ENCODE measurements around the gene PRKCA.

The PRKCA gene

DNA sequence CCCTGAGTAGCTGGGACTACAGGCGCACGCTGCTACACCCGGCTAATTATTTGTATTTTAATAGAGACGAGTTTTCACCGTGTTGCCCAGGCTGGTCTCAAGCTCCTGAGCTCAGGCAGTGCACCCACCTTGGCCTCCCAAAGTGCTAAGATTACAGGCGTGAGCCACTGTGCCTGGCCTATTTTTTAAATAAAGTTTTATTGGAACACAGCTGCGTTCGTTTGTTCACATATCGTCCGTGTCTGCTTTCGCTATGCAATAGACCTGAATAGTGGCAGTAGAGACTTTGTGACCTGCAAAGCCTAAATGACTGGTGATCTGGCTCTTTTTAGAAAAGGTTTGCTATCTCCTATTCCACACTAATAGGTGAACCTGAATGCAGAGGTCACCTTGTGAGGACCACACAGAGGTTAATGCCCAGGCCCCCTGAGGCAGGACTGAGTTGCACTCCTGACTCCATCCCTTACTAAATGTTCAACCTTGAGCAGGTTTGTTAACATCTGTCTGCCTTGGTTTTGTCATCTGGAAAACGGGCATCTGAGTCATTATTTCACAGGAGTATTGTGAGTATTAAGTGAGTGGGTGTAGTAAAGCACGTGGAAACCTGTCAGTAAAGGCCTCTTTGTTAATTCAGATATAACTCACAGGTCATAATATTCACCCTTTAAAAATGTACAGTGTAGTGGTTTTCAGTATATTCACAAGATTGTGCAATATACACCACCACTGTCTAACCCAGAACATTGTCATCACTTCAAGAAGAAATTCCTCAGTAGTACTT lies 375.0 kb downstream of the PRKCA start:
- ATAC-seq (replicated peaks), result no peak
- H3K36me3 Mint-ChIP-seq (ENCODE audit: insufficient read depth), result no peaks in the 10 kb centered on the region
- no peaks in the 10 kb centered on the region for H3K27me3 Mint-ChIP-seq
- H3K9me3 Mint-ChIP-seq, result peaks cover 0 to 7% of the 10 kb centered on the region in 2 donors
- peaks cover 20 to 37% of the 10 kb centered on the region in 2 donors for H3K4me1 Mint-ChIP-seq (ENCODE audit: low read depth in 2 of 2)
- DNase-seq, result no peak
- no peak overlapping the region for H3K4me3 Mint-ChIP-seq
- peak overlapping the region in 1 of 2 donors; percentile 33 for H3K27ac Mint-ChIP-seq

DNA sequence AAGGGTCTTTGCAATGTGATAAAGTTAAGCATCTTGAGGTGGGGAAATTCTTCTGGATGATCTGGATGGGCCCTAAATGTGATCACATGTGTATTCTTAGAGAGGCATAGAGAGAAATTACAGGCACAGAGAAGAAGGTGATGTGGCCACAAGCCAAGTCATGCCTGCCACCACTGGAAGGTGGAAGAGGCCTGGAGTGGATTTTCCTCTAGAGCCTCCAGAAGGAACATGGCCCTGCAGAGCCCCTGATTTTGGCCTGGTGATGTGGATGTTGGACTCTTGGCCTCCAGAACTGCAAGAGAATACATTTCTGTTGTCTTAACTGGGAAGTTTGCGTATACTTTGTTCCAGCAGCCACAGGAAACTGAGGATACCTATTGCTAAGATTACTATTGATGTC lies 375.6 kb downstream of the PRKCA start:
- Mint-ChIP-seq H3K4me1 (ENCODE audit: low read depth in 2 of 2) (peaks cover 18 to 37% of the 10 kb centered on the region in 2 donors), H3K27ac (peak overlapping the region in 1 of 2 donors; percentile 33), H3K27me3 (no peaks in the 10 kb centered on the region), H3K36me3 (ENCODE audit: insufficient read depth) (no peaks in the 10 kb centered on the region), H3K9me3 (peaks cover 0 to 7% of the 10 kb centered on the region in 2 donors), H3K4me3 (no peak overlapping the region)
- DNase-seq (no peak), ATAC-seq (replicated peaks) (no peak)

DNA sequence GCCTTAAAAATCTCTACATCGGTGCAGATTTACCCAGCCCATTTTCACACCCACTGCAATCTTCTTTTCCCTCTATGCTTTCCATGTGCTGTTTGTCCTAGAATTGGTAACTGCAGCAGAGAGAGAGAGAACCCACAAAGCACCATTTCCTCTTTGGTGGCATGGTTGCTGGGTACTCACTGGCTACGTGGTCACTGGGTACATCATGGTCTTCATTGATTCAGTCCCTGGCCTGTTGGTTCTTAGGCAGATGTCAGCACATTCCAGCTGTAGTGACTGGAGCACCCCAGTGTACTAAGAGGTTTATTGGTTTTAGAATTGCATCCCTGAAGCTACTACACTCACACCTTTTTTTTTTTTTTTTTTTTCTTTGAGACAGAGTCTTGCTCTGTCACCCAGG lies 376.4 kb downstream of the PRKCA start:
- H3K27ac Mint-ChIP-seq, result peak overlapping the region in 1 of 2 donors; percentile 33
- peaks cover 11 to 29% of the 10 kb centered on the region in 2 donors for H3K4me1 Mint-ChIP-seq (ENCODE audit: low read depth in 2 of 2)
- no peaks in the 10 kb centered on the region for H3K27me3 Mint-ChIP-seq
- H3K4me3 Mint-ChIP-seq, result no peak overlapping the region
- no peak for ATAC-seq (replicated peaks)
- no peaks in the 10 kb centered on the region for H3K36me3 Mint-ChIP-seq (ENCODE audit: insufficient read depth)
- peaks cover 0 to 7% of the 10 kb centered on the region in 2 donors for H3K9me3 Mint-ChIP-seq
- DNase-seq, result no peak

DNA sequence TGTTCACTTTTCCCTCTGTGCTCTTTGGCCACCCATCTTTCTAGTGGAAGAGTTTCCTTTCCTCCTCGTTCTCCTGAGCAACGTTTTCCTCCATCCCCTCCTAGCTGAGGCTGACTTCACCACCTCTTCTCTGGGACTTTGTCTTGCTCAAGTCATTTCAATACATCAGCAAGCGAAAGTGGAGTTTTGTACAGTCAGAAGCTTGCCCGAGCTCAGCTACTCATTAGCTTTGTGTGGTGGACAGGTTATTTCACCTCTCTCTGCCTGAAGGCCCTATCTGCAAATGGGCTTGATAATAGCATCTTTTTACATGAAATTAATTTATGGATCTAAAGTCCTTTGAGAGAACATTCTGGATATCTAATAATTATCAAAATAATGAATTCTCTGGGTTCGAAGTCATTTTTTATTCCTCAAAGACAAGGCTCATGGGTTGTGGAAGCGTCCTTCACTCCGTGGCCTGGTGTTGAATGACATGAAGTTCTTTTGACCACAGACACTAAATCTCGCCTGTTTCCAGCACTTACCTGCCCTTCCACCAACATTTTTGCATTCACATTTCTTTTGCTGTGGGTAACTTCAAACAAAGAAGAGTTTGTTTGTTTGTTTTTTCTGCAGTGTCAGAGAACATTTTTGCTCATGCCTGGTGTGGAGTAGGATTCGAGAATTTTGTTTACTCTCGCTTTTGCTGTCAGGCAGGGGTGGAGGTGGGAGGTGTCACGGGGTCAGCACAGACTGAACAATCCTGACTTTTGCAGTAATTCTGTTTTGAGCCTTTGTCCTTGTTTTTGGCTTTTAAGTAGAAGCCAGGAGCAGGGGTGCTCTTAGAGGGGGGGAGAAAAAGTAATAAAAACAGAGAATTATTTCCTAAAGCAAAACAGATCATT lies 377.5 kb downstream of the PRKCA start:
- ATAC-seq (replicated peaks) (no peak), DNase-seq (no peak)
- Mint-ChIP-seq H3K36me3 (ENCODE audit: insufficient read depth) (no peaks in the 10 kb centered on the region), H3K27ac (peak overlapping the region in 1 of 2 donors; percentile 33), H3K4me1 (ENCODE audit: low read depth in 2 of 2) (peaks cover 4 to 22% of the 10 kb centered on the region in 2 donors), H3K27me3 (no peaks in the 10 kb centered on the region), H3K4me3 (no peak overlapping the region), H3K9me3 (peaks cover 0 to 7% of the 10 kb centered on the region in 2 donors)

DNA sequence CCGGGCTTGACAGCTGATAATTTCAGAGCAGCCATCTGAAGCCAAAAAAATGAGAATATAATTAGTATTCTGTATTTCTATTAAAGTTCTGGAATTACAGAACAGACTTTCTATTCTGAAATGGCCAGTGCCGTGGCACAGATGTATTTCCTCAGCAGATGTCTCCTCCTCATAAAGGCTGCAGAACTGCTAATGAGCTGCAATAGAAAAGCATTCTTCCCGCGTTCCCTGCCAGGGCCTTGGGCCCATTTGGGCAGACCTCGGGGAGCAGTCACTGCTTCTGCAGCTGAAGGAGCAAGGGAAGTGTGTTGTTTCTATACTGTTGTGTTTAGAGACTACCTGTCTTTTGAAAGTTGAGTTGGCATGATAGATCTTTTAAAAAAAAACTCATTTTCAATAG lies 379.9 kb downstream of the PRKCA start:
- Mint-ChIP-seq H3K4me3 (no peak overlapping the region), H3K9me3 (peaks cover 0 to 7% of the 10 kb centered on the region in 2 donors), H3K4me1 (ENCODE audit: low read depth in 2 of 2) (peaks cover 4 to 20% of the 10 kb centered on the region in 2 donors), H3K27me3 (no peaks in the 10 kb centered on the region), H3K27ac (no peak overlapping the region), H3K36me3 (ENCODE audit: insufficient read depth) (peaks cover 2% of the 10 kb centered on the region)
- DNase-seq, result no peak
- no peak for ATAC-seq (replicated peaks)

DNA sequence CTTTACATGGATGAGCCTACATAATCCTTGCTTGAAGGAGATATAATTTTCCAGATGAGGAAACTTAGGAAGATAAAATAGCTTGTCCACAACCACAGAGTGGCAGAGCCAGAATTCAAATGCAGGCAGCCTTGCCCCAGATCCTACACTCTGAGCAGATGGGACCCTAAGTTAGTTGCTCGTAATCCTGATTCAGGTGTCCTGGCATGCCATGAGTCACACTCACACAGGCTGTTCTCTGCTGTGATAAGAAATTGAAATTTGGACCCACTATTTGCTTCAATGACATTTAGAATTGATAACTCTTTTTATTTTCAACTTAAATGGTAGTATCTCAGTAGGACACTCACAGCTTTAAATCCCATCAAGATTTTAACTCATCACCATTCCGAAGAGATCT lies 381.8 kb downstream of the PRKCA start:
- peaks cover 3 to 10% of the 10 kb centered on the region in 2 donors for H3K4me1 Mint-ChIP-seq (ENCODE audit: low read depth in 2 of 2)
- ATAC-seq (replicated peaks) (no peak), DNase-seq (no peak)
- no peak overlapping the region for H3K4me3 Mint-ChIP-seq
- H3K27ac Mint-ChIP-seq, result no peak overlapping the region
- H3K27me3 Mint-ChIP-seq, result no peaks in the 10 kb centered on the region
- no peaks in the 10 kb centered on the region for H3K9me3 Mint-ChIP-seq
- peaks cover 5% of the 10 kb centered on the region for H3K36me3 Mint-ChIP-seq (ENCODE audit: insufficient read depth)

DNA sequence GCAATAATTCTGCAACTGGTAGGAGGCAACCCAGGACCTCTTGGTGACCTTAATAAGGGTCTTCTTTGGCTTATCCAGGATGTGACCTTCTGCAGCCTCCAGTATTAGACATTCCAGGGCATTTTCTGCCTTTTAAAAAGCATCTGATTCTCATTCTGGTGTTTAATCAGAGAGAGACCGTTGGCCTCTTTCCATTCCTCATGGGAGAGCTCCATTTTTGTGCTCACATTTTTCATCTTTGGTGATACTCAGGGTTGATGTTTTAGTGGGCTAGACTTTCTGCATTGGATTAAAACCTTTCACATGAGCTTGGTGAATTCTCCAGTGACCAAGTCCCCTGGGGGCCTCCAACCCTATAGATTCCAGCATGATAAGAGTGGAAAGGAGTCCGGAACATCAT lies 382.3 kb downstream of the PRKCA start:
- no peak for ATAC-seq (replicated peaks)
- H3K36me3 Mint-ChIP-seq (ENCODE audit: insufficient read depth), result peaks cover 5% of the 10 kb centered on the region
- H3K27me3 Mint-ChIP-seq, result no peaks in the 10 kb centered on the region

DNA sequence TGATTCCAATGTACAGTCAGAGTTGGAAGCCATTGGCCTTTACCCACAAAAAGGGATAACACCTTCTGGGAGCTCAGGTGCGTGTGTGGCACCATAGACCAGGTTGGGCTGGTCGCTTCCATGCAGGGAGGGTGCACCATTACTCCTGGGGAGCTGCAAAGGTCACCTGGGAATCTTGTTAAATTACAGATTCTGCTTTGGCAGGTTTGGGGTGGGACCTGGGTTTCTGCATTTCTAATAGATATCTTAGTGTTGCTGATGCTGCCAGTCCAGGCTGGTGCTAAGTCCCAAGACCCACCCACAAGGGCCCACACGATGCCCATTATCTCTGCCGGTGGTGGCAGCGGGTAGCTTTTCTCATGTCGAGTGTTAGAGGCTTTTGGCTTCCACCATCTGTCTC lies 384.2 kb downstream of the PRKCA start:
- H3K27me3 Mint-ChIP-seq, result no peaks in the 10 kb centered on the region
- peaks cover 11% of the 10 kb centered on the region for H3K36me3 Mint-ChIP-seq (ENCODE audit: insufficient read depth)
- no peak overlapping the region for H3K4me3 Mint-ChIP-seq
- H3K27ac Mint-ChIP-seq, result no peak overlapping the region
- H3K9me3 Mint-ChIP-seq, result no peaks in the 10 kb centered on the region
- ATAC-seq (replicated peaks) (no peak), DNase-seq (no peak)
- H3K4me1 Mint-ChIP-seq (ENCODE audit: low read depth in 2 of 2), result peaks cover 10 to 12% of the 10 kb centered on the region in 2 donors

More for the DNA sequence above, 382.3 kb downstream of the PRKCA start:
- H3K27ac Mint-ChIP-seq, result no peak overlapping the region
- H3K4me3 Mint-ChIP-seq, result no peak overlapping the region
- no peak for DNase-seq
- no peaks in the 10 kb centered on the region for H3K9me3 Mint-ChIP-seq
- H3K4me1 Mint-ChIP-seq (ENCODE audit: low read depth in 2 of 2), result peaks cover 4 to 6% of the 10 kb centered on the region in 2 donors

DNA sequence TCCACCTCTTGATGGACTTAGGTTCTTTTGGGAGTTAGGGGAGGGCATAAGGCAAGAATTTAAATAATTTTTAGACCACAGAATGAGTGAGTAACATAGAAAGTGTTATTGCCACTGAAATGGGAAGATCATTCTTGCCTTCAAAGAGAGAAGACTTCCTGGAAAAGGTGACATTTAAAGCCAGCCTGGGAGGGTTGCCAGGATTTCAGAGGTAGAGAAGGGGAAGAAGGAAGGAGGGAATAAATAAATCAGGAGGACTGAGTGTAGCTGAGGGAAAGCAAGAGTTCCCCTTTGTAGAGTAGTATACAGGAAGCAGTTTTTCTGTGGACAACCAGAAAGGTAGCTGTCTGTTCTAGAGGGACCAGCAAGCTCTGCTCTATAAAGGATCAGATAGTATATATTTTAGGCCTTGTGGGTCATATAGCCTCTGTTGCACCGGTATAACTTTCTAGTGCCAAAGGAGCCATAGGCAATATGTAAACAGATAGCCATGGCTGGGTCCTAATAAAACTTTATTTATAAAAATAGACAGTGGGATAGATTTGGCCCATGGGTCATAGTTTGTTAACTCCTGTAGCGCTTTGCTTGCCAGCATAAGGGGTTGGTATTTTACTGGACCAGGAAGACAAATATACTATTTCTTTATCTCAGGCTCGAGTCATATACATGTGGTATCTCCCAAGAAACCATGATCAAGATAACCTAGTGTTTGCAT lies 385.3 kb downstream of the PRKCA start:
- DNase-seq (no peak), ATAC-seq (replicated peaks) (no peak)
- Mint-ChIP-seq H3K9me3 (no peaks in the 10 kb centered on the region), H3K36me3 (ENCODE audit: insufficient read depth) (peaks cover 12% of the 10 kb centered on the region), H3K4me1 (ENCODE audit: low read depth in 2 of 2) (peaks cover 15 to 22% of the 10 kb centered on the region in 2 donors), H3K27me3 (no peaks in the 10 kb centered on the region), H3K4me3 (no peak overlapping the region), H3K27ac (no peak overlapping the region)

DNA sequence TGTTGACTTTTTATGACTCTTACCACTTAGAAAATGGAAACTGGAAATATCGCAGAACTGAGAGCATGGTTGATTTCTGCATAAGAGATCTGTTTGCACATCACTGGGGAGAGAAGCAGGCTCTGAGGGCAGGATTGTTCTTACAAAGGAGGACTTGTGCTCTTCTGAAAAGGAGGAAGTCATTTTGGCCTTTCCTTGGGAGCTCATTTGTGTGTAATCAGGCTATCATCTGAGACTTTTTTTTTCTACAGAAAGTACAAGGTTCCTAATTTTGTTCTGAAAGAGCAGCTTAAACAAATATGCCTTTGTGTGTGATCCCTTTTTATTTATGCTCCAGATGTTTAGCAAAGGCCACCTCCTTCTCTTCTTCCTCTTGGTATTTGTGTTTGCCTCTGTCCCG lies 386.8 kb downstream of the PRKCA start:
- H3K36me3 Mint-ChIP-seq (ENCODE audit: insufficient read depth), result peaks cover 12% of the 10 kb centered on the region
- DNase-seq, result no peak
- no peak overlapping the region for H3K4me3 Mint-ChIP-seq
- H3K4me1 Mint-ChIP-seq (ENCODE audit: low read depth in 2 of 2), result peaks cover 16 to 23% of the 10 kb centered on the region in 2 donors
- H3K9me3 Mint-ChIP-seq, result no peaks in the 10 kb centered on the region
- no peaks in the 10 kb centered on the region for H3K27me3 Mint-ChIP-seq
- no peak for ATAC-seq (replicated peaks)
- no peak overlapping the region for H3K27ac Mint-ChIP-seq

DNA sequence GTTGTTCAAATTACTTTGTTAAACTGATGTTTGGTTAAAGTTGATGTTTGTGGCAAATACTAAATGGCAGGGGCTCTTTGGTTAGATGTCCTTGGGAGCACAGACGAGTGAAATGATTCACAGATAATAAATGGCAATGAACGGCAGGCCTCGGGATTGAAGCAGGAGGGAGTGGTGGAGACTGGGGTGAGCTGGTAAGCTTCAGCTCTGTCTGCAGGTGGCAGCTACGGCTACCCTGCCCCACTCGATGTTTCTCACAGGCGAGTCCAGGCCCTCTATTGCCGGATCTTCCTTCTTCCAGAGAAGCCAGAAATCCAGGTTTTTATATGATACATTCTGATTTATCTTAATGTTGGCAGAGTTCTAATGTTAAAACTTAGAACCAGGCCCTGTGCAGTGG lies 387.8 kb downstream of the PRKCA start:
- peaks cover 14% of the 10 kb centered on the region for H3K36me3 Mint-ChIP-seq (ENCODE audit: insufficient read depth)
- DNase-seq (no peak), ATAC-seq (replicated peaks) (no peak)
- no peaks in the 10 kb centered on the region for H3K9me3 Mint-ChIP-seq
- H3K27ac Mint-ChIP-seq, result peak overlapping the region in 1 of 2 donors; percentile 46
- H3K4me3 Mint-ChIP-seq, result no peak overlapping the region
- H3K27me3 Mint-ChIP-seq, result no peaks in the 10 kb centered on the region
- peaks cover 16 to 23% of the 10 kb centered on the region in 2 donors for H3K4me1 Mint-ChIP-seq (ENCODE audit: low read depth in 2 of 2)

DNA sequence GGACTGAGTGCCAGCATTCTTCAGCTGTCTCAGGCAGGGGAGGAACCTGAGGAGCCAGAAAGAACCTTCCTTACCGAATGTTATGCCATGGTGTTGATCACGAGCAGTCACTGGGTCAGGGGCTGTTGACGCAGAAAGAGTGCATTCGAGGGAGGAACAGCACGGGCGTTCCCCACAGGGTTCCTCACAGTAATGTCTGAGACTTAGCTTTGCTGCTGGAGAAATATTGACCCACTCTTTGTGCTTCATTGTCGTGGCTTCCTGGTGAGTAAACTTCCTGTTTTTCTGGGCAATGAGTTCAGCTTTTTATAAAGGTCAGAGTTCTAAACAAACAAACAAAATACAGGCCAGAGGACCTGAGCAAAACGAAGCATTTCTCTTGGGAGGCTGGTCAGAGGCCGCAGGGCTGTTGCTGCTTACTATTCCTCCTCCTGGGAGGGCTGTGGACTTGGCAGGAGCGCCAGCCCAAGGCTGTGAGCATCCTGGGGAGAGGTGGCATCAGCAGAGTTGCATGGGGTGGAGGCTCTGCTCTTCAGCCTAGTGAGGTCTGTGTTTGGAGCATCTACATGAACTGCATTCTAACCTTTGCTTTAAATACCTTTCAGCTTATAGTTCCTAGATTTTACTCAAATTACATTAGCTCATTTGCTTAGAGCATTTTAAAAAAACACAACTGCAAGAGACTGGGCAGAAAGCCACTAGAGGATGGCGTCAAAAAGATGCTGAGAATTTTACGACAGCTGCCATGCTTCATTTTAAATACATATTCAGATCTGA lies 389.4 kb downstream of the PRKCA start:
- ATAC-seq (replicated peaks) (peak; percentile 87), DNase-seq (no peak)
- H3K27ac Mint-ChIP-seq, result peak overlapping the region; percentile 73 to 94
- peaks cover 16 to 23% of the 10 kb centered on the region in 2 donors for H3K4me1 Mint-ChIP-seq (ENCODE audit: low read depth in 2 of 2)
- H3K27me3 Mint-ChIP-seq, result no peaks in the 10 kb centered on the region
- peaks cover 15% of the 10 kb centered on the region for H3K36me3 Mint-ChIP-seq (ENCODE audit: insufficient read depth)
- H3K4me3 Mint-ChIP-seq, result peak overlapping the region; percentile 9 to 60
- H3K9me3 Mint-ChIP-seq, result no peaks in the 10 kb centered on the region

DNA sequence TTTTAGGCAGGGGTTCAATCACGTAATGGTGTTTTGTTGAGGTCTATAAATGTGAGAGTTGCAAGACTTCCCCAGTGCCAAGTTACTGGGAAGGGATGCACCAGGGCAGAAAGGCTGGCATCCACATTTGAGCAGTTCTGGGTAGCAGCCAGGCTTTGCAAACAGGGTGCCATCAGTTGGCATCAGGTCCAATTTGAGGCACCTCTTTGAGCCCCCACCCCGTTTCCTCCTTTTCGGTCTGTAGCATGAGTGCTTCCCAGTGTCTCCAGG lies 389.9 kb downstream of the PRKCA start:
- Mint-ChIP-seq H3K36me3 (ENCODE audit: insufficient read depth) (peaks cover 13% of the 10 kb centered on the region), H3K9me3 (peaks cover 0 to 1% of the 10 kb centered on the region in 2 donors), H3K27ac (no peak overlapping the region), H3K4me1 (ENCODE audit: low read depth in 2 of 2) (peaks cover 16 to 23% of the 10 kb centered on the region in 2 donors), H3K27me3 (no peaks in the 10 kb centered on the region), H3K4me3 (no peak overlapping the region)
- DNase-seq (no peak), ATAC-seq (replicated peaks) (no peak)

Measured in effector memory CD8-positive, alpha-beta T cell (primary cell).